HPDE6-E6E7 (cell line): Measurements from ENCODE around the gene NOC2L.
"Not testable (repeated sequence)": the region's sequence is repeated elsewhere in the genome, so short reads cannot be mapped to it uniquely, and the experiment has no call there.

Experiments used
- DNase-seq: peaks from one replicate; pipeline ENCODE4 v3.0.0; 2011; ENCODE audit warnings: missing footprints; ENCODE audit errors: extremely low spot score

The NOC2L gene

GRCh38 chr1:904310-904950 is 54.6 kb downstream of the NOC2L start:
- no peak for DNase-seq

GRCh38 chr1:903721-904271 is 55.3 kb downstream of the NOC2L start:
- no peak for DNase-seq

GRCh38 chr1:903305-903704 is 55.8 kb downstream of the NOC2L start:
- no peak for DNase-seq

- DNase-seq: no peak
Measured at GRCh38 chr1:902802-903201, 56.3 kb downstream of the NOC2L start.

GRCh38 chr1:901108-901859 is 57.8 kb downstream of the NOC2L start:
- no peak for DNase-seq

- no peak for DNase-seq
Measured at GRCh38 chr1:899636-900317, 59.3 kb downstream of the NOC2L start.

- not testable (repeated sequence) for DNase-seq
Measured at GRCh38 chr1:897951-898350, 61.1 kb downstream of the NOC2L start.

GRCh38 chr1:897226-897625 is 61.8 kb downstream of the NOC2L start:
- DNase-seq: no peak
